Tibial nerve (tissue), 4 donors: Measurements from ENCODE around the gene APOBEC2.

Experiments
- CTCF ChIP-seq, 5 experiments: fragments of 200-600 bp in 3 of 5; fragments of 450-650 bp in 2 of 5; sonication (generic) in 3 of 5; IDR thresholded peaks; one replicate each; pipeline ENCODE4 v1.5.1; 2016 to 2019; ENCODE audit warnings: antibody characterized with exemption in 5 of 5, mild to moderate bottlenecking in 3 of 5, moderate library complexity in 2 of 5
- EP300 ChIP-seq, 2 donors: sonication (generic); formaldehyde crosslinking; IDR thresholded peaks; one replicate each; pipeline ENCODE4 v1.6.1; 2017; ENCODE audit warnings: antibody characterized with exemption in 2 of 2, mild to moderate bottlenecking in 1 of 2

- TF ChIP-seq EP300 (IDR thresholded peaks at IDR 0.05), result no peak
- TF ChIP-seq CTCF (IDR thresholded peaks at IDR 0.05), result no peak
These were observed 38.2 kb upstream of the APOBEC2 start for GRCh38 chr6:41014780-41015179.
